ENCODE data around the gene CHD9NB. TPM values are rescaled to one million over a fixed set of nuclear protein-coding genes. Genes with fewer than 3 reads are reported as not detected.

The CHD9NB gene
- total and polyA plus RNA-seq, 2 of the 4 experiments (the other 2 are of a cell fraction): 0.94 to 1.1 TPM

GRCh38 chr16:53031323-53031942, 21.3 kb downstream of the CHD9NB start:
- 0% methylated on average over 1 of the region's 2 CpGs; no CpG with 5 or more reads in 1 of the 2 experiments for WGBS, 2 experiments (ENCODE audit: extremely low coverage in 2 of 2, insufficient read length in 1 of 2)
- H2BK120ac ChIP-seq (ENCODE audit: low read depth, low read length): no peak overlapping the region
- no peak overlapping the region for H4K8ac ChIP-seq (ENCODE audit: low read depth in 2 of 2, low read length in 2 of 2)
- H2AK9ac ChIP-seq (replicated peaks; ENCODE audit: low read depth, low read length, poor library complexity): no peak overlapping the region
- H3K23ac ChIP-seq (ENCODE audit: low read depth, low read length): no peak overlapping the region
- H2AFZ ChIP-seq (replicated peaks; ENCODE audit: low read length, poor library complexity): no peak overlapping the region
- intact Hi-C loops (cut with micrococcal nuclease) (no loop called here), in situ Hi-C loops (cut with MboI; ENCODE audit: low sequenced_read_pairs) (no loop called here), dilution Hi-C loops (cut with HindIII; ENCODE audit: low sequenced_read_pairs, unreplicated experiment) (no loop called here)
- no peak overlapping the region for H4K5ac ChIP-seq (ENCODE audit: low read depth, low read length)
- H3K9me3 ChIP-seq (ENCODE audit: control insufficient read depth, insufficient read depth, low read length): peaks cover 3% of the 10 kb centered on the region; the same call in 1 of the 2 replicates
- no peak overlapping the region for H2BK20ac ChIP-seq (ENCODE audit: low read depth, low read length)
- H3K4me1 ChIP-seq (ENCODE audit: control insufficient read depth, insufficient read depth, low read length): peaks cover 2% of the 10 kb centered on the region; the same call in 1 of the 2 replicates
- H3K56ac ChIP-seq (ENCODE audit: extremely low read depth, insufficient read depth, low read length): no peak overlapping the region
- no peak overlapping the region for H3K9ac ChIP-seq (ENCODE audit: low read depth, low read length)
- H3K4ac ChIP-seq (ENCODE audit: low read depth, low read length): no peak overlapping the region
- CTCF ChIA-PET: interaction anchor here (1.4 kb wide), 1 partner anchor 9 kb away, joined by 3 read pairs; no protein-coding TSS in a partner anchor
- H3K4me3 ChIP-seq (ENCODE audit: insufficient read depth, low read depth, low read length): no peak overlapping the region
- H3K36me3 ChIP-seq (ENCODE audit: control insufficient read depth, insufficient read depth, low read length): no peaks in the 10 kb centered on the region
- H2BK5ac ChIP-seq (ENCODE audit: low read depth, low read length, poor library complexity, severe bottlenecking): no peak overlapping the region
- no peaks in the 10 kb centered on the region for H3K27me3 ChIP-seq (ENCODE audit: control insufficient read depth, insufficient read depth, low read length)
- H2AK5ac ChIP-seq (ENCODE audit: low read depth, low read length): no peak overlapping the region
- H4K91ac ChIP-seq (ENCODE audit: insufficient read depth, low read depth, low read length): no peak overlapping the region
- no peak for DNase-seq
- no TSS peak for BruUV-seq (replicated peaks)
- no peak for TF ChIP-seq CHD1 (IDR thresholded peaks at IDR 0.05; ENCODE audit: low read depth, low read length)
- no peak for TF ChIP-seq MXI1 (IDR thresholded peaks at IDR 0.05; ENCODE audit: borderline replicate concordance, low read depth, low read length)
- no peak for TF ChIP-seq RAD21 (IDR thresholded peaks at IDR 0.05; ENCODE audit: low read length)
- no peak for TF ChIP-seq SMC3 (IDR thresholded peaks at IDR 0.05; ENCODE audit: low read depth, low read length)
- no peak for TF ChIP-seq MAFK (IDR thresholded peaks at IDR 0.05; ENCODE audit: low read depth, low read length)
- no peak for TF ChIP-seq POLR2A (IDR thresholded peaks at IDR 0.05; ENCODE audit: low read depth, low read length)
- no peak for TF ChIP-seq MAZ (IDR thresholded peaks at IDR 0.05; ENCODE audit: borderline replicate concordance, low read depth, low read length)
- TF ChIP-seq RFX5 (IDR thresholded peaks at IDR 0.05; ENCODE audit: low read depth, low read length): no peak
- H3K4me2 ChIP-seq (ENCODE audit: low read depth, low read length): no peak overlapping the region
- POLR2A ChIA-PET (ENCODE audit: unreplicated experiment): no interaction called here
- no peaks in the 10 kb centered on the region for H3K9me1 ChIP-seq (ENCODE audit: insufficient read depth, low read length)
- H3K18ac ChIP-seq (ENCODE audit: low read depth, low read length): no peak overlapping the region
- no peak for ATAC-seq (ENCODE audit: low read depth)
- H3K27ac ChIP-seq (ENCODE audit: insufficient read depth, low read length): no peak overlapping the region
- no peaks in the 10 kb centered on the region for H3K79me1 ChIP-seq (ENCODE audit: low read depth in 1 of 2, low read length in 2 of 2)
- H3K14ac ChIP-seq (replicated peaks; ENCODE audit: low read depth, low read length): no peak overlapping the region
- H4K20me1 ChIP-seq (ENCODE audit: insufficient read depth, low read length): no peaks in the 10 kb centered on the region
- no peak overlapping the region for H2BK15ac ChIP-seq (ENCODE audit: low read depth, low read length)

All from IMR-90 (cell line).